HG03066 (cell line): ENCODE data around the gene CA10.

ENCODE experiments used
- ATAC-seq: cut with Tn5 transposase; IDR thresholded peaks from one replicate; pipeline ENCODE4 v1.9.1; 2021; ENCODE audit warnings: low read depth; ENCODE audit not compliant: unreplicated experiment

CA10 gene

GRCh38 chr17:51794466-51794865 lies 364.0 kb downstream of the CA10 start:
- ATAC-seq, result no peak

GRCh38 chr17:51793686-51794085 lies 364.8 kb downstream of the CA10 start:
- no peak for ATAC-seq

GRCh38 chr17:51778842-51779241 lies 379.7 kb downstream of the CA10 start:
- no peak for ATAC-seq

GRCh38 chr17:51770027-51770759 lies 388.3 kb downstream of the CA10 start:
- no peak for ATAC-seq

GRCh38 chr17:51769231-51769630 lies 389.3 kb downstream of the CA10 start:
- no peak for ATAC-seq

GRCh38 chr17:51768706-51769105 lies 389.8 kb downstream of the CA10 start:
- no peak for ATAC-seq

GRCh38 chr17:51767287-51767686 lies 391.2 kb downstream of the CA10 start:
- no peak for ATAC-seq

- ATAC-seq, result no peak
These were observed 393.0 kb downstream of the CA10 start for GRCh38 chr17:51765282-51766135.

- peak; percentile 93 for ATAC-seq
These were observed 394.0 kb downstream of the CA10 start for GRCh38 chr17:51764387-51764971.

GRCh38 chr17:51763058-51763457 lies 395.5 kb downstream of the CA10 start:
- no peak for ATAC-seq

- no peak for ATAC-seq
These were observed 397.4 kb downstream of the CA10 start for GRCh38 chr17:51761105-51761504.

- ATAC-seq, result no peak
These were observed 399.3 kb downstream of the CA10 start for GRCh38 chr17:51759260-51759659.

- no peak for ATAC-seq
These were observed 407.4 kb downstream of the CA10 start for GRCh38 chr17:51751072-51751471.

- ATAC-seq, result no peak
These were observed 409.5 kb downstream of the CA10 start for GRCh38 chr17:51748749-51749604.

GRCh38 chr17:51746421-51746820 lies 412.1 kb downstream of the CA10 start:
- ATAC-seq, result no peak

- no peak for ATAC-seq
These were observed 412.5 kb downstream of the CA10 start for GRCh38 chr17:51745993-51746392.

GRCh38 chr17:51743477-51743876 lies 415.0 kb downstream of the CA10 start:
- ATAC-seq, result no peak

- ATAC-seq, result no peak
These were observed 415.9 kb downstream of the CA10 start for GRCh38 chr17:51742571-51742970.

GRCh38 chr17:51741458-51741857 lies 417.1 kb downstream of the CA10 start:
- no peak for ATAC-seq

- ATAC-seq, result no peak
These were observed 418.0 kb downstream of the CA10 start for GRCh38 chr17:51740531-51740930.
